Skeletal muscle satellite cell (primary cell): ENCODE results near the gene TNFRSF13B.
"Not testable (repeated sequence)": the region's sequence is repeated elsewhere in the genome, so short reads cannot be mapped to it uniquely, and the experiment has no call there.

ENCODE experiments used
- H3K27me3 ChIP-seq: 2 replicates; pipeline ENCODE4 v1.7.0; 2013; ENCODE audit warnings: low read length; ENCODE audit not compliant: control insufficient read depth, insufficient read depth
- H3K36me3 ChIP-seq: 2 replicates; pipeline ENCODE4 v1.7.0; 2013; ENCODE audit warnings: mild to moderate bottlenecking, control low read depth, low read length; ENCODE audit not compliant: insufficient read depth
- H3K4me1 ChIP-seq: 2 replicates; pipeline ENCODE4 v1.7.0; 2013; ENCODE audit warnings: low read length; ENCODE audit not compliant: control insufficient read depth, insufficient read depth
- H3K4me2 ChIP-seq: 2 replicates; pipeline ENCODE4 v1.7.0; 2013; ENCODE audit warnings: mild to moderate bottlenecking, low read length
- H3K4me3 ChIP-seq: 2 replicates; pipeline ENCODE4 v1.7.0; 2013; ENCODE audit warnings: low read length
- H3K9ac ChIP-seq: 2 replicates; pipeline ENCODE4 v1.7.0; 2013; ENCODE audit warnings: mild to moderate bottlenecking, low read depth, low read length, moderate library complexity
- H3K9me3 ChIP-seq: replicated peaks from 2 replicates; pipeline ENCODE4 v1.7.0; 2013; ENCODE audit warnings: mild to moderate bottlenecking, control low read depth, low read length

The TNFRSF13B gene

GRCh38 chr17:16923904-16924695, 47.8 kb downstream of the TNFRSF13B start:
- H3K4me2 ChIP-seq, result no peak overlapping the region
- H3K9ac ChIP-seq, result no peak overlapping the region
- no peaks in the 10 kb centered on the region for H3K36me3 ChIP-seq
- no peaks in the 10 kb centered on the region for H3K4me1 ChIP-seq
- no peak overlapping the region for H3K4me3 ChIP-seq
- peaks cover 39% of the 10 kb centered on the region for H3K27me3 ChIP-seq
- H3K9me3 ChIP-seq, result no peaks in the 10 kb centered on the region

GRCh38 chr17:16923097-16923903, 48.6 kb downstream of the TNFRSF13B start:
- H3K4me1 ChIP-seq, result no peaks in the 10 kb centered on the region
- H3K4me2 ChIP-seq, result no peak overlapping the region
- H3K4me3 ChIP-seq, result no peak overlapping the region
- no peak overlapping the region for H3K9ac ChIP-seq
- H3K36me3 ChIP-seq, result no peaks in the 10 kb centered on the region
- H3K27me3 ChIP-seq, result peaks cover 36% of the 10 kb centered on the region
- no peaks in the 10 kb centered on the region for H3K9me3 ChIP-seq

GRCh38 chr17:16922386-16923096, 49.4 kb downstream of the TNFRSF13B start:
- Histone ChIP-seq H3K9me3 (no peaks in the 10 kb centered on the region), H3K4me3 (no peak overlapping the region), H3K36me3 (no peaks in the 10 kb centered on the region), H3K4me2 (no peak overlapping the region), H3K9ac (no peak overlapping the region), H3K27me3 (peaks cover 36% of the 10 kb centered on the region), H3K4me1 (no peaks in the 10 kb centered on the region)

GRCh38 chr17:16921451-16921850, 50.5 kb downstream of the TNFRSF13B start:
- not testable (repeated sequence) for H3K4me3 ChIP-seq, H3K36me3 ChIP-seq, H3K9me3 ChIP-seq, H3K9ac ChIP-seq, H3K4me1 ChIP-seq, H3K4me2 ChIP-seq
- H3K27me3 ChIP-seq, result peaks cover 31% of the 10 kb centered on the region

GRCh38 chr17:16920628-16921020, 51.3 kb downstream of the TNFRSF13B start:
- Histone ChIP-seq H3K36me3 (no peaks in the 10 kb centered on the region), H3K4me2 (no peak overlapping the region), H3K4me3 (no peak overlapping the region), H3K27me3 (peaks cover 36% of the 10 kb centered on the region), H3K9ac (no peak overlapping the region), H3K9me3 (no peaks in the 10 kb centered on the region), H3K4me1 (no peaks in the 10 kb centered on the region)

DNA sequence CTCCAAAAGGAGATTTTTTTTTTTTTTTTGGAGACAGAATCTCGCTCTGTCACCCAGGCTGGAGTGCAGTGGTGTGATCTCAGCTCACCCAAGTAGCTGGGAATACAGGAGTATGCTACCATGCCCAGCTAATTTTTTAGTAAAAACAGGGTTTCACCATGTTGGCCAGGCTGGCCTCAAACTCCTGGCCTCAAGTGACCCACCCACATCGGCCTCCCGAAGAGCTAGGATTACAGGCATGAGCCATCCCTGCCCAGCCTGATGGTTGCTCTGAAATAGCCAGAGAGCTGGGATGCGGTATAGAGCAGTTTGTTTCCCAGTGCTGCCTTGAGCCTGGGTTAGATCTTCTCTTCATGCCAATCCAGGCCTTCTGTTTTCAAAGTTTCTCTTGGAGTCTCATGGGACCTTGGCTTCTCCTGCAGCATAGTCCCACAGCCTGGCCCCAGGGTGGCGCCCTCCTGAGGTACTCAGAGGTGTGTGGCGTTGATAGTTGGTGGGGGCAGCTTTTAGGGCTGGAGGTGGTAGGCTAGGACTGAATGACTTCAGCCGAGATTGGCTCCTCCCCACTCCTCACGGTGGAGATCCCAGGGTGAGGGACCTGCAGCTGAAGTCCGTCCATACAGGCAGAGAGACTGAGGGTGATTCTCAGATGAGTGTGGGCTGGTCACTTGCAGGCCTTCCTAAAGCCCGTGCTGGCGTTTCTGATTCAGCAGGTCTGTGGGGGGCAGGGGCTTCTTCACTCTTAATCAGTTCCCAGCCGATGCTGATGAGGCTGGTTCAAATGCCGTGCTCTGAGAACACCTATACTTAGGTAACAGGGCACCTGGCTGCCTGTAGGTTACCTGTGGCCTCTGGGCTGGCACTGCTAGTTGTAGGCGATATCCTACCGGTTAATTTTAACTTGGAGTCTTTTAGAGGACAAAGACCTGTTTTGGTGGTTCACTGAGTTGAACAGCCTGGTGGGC, 52.0 kb downstream of the TNFRSF13B start:
- Histone ChIP-seq H3K4me1 (no peaks in the 10 kb centered on the region), H3K27me3 (peaks cover 40% of the 10 kb centered on the region), H3K9ac (no peak overlapping the region), H3K9me3 (no peaks in the 10 kb centered on the region), H3K4me2 (no peak overlapping the region), H3K4me3 (no peak overlapping the region), H3K36me3 (no peaks in the 10 kb centered on the region)

DNA sequence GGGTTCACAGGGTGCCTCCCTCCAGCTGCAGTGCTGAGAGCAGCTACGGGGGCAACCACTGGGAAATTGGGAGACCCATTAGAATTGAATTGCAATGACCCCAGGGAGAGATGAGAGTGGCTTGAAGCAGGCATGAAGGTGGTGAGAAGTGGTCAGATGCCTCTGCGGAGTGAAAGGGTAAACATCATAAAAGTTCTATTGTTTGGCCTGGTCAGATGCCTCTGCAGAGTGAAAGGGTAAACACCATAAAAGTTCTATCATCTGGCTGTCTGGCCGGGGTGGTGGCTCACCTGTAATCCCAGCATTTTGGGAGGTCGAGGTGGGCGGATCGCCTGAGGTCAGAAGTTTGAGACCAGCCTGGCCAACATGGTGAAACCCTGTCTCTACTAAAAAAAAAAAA, 53.5 kb downstream of the TNFRSF13B start:
- Histone ChIP-seq H3K27me3 (peaks cover 35% of the 10 kb centered on the region), H3K9ac (no peak overlapping the region), H3K4me2 (no peak overlapping the region), H3K4me1 (no peaks in the 10 kb centered on the region), H3K9me3 (no peaks in the 10 kb centered on the region), H3K36me3 (no peaks in the 10 kb centered on the region), H3K4me3 (no peak overlapping the region)

DNA sequence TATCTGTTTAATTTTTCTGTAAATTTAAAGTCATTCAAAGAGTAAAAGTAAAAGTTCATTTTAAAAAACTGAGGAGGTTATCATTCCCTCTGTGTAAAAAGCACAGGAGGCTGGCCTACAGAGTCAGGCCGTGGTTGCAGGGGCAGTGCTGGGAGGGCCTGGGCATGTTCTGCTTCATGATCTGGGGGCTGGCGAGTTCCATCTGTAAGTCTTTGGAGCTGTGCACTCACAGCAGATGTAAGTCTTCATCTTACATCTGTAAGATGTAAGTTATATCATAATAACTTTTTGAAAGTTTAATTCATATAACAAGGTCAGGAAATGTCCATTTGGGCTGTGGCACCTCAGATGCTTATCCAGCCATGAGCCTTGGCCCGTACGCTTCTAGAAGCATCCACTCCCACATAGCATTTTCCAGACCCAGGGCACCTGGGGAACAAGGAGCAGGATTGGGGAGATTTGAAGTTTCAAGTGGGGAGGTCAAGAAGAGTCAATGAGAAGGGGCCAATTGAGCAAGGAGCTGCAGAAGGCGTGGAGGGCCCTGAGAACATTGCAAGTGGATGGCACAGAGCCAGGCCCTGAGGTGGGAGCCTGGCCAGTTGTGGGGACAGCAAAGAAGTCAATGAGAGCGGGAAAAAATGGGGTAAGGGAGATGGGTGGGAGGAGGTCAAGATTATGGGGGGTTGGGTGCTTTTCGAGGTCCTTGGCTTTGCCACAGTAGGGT, 54.1 kb downstream of the TNFRSF13B start:
- no peak overlapping the region for H3K9ac ChIP-seq
- H3K4me3 ChIP-seq, result no peak overlapping the region
- H3K4me1 ChIP-seq, result no peaks in the 10 kb centered on the region
- no peaks in the 10 kb centered on the region for H3K36me3 ChIP-seq
- H3K4me2 ChIP-seq, result no peak overlapping the region
- H3K9me3 ChIP-seq, result no peaks in the 10 kb centered on the region
- peaks cover 35% of the 10 kb centered on the region for H3K27me3 ChIP-seq

DNA sequence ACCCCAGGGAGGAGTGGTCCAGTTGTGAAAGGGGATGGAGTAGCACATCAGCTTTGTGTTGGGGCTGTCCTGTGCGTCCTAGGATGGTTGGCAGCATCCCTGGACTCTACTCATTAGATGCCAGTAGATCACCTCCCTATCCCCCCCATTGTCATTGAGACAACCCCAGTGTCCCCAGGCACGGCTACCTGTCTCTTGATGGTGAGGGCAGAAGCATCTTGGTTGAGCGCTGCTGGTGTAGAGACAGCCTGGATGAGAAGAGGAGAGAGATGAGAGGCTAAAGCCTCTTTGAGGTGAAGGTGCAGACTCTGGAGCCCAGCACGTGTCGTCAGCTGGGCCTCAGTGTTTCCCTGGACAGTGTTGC, 55.4 kb downstream of the TNFRSF13B start:
- H3K4me2 ChIP-seq, result no peak overlapping the region
- no peaks in the 10 kb centered on the region for H3K4me1 ChIP-seq
- H3K4me3 ChIP-seq, result no peak overlapping the region
- peaks cover 44% of the 10 kb centered on the region for H3K27me3 ChIP-seq
- H3K36me3 ChIP-seq, result no peaks in the 10 kb centered on the region
- no peaks in the 10 kb centered on the region for H3K9me3 ChIP-seq
- no peak overlapping the region for H3K9ac ChIP-seq

- Histone ChIP-seq H3K9me3 (no peaks in the 10 kb centered on the region), H3K4me2 (no peak overlapping the region), H3K27me3 (peaks cover 43% of the 10 kb centered on the region), H3K4me1 (no peaks in the 10 kb centered on the region), H3K36me3 (no peaks in the 10 kb centered on the region), H3K9ac (no peak overlapping the region), H3K4me3 (no peak overlapping the region)
Measured at GRCh38 chr17:16915752-16916556, 56.0 kb downstream of the TNFRSF13B start.
